Tibial nerve (tissue), 4 donors: Measurements from ENCODE around the gene GRIN2A. TPM values are rescaled to one million over a fixed set of nuclear protein-coding genes. Genes with fewer than 3 reads are reported as not detected.

Experiments used
- DNase-seq, 2 donors: peaks; one replicate each; pipeline ENCODE4 v3.0.0-alpha.2; 2019; ENCODE audit warnings: low spot score in 2 of 2
- H3K27ac ChIP-seq, 4 donors: fragments of 200-600 bp; sonication (generic) in 3 of 4; one replicate each; pipeline ENCODE4 v1.5.1; 2017 to 2019; ENCODE audit warnings: mild to moderate bottlenecking in 1 of 4
- H3K27me3 ChIP-seq, 2 donors: fragments of 200-600 bp; sonication (generic) in 1 of 2; one replicate each; pipeline versions ENCODE4 v1.5.1 to v1.6.0; 2017 to 2019
- H3K36me3 ChIP-seq, 3 donors: fragments of 200-600 bp; sonication (generic); one replicate each; pipeline ENCODE4 v1.5.1; 2018 to 2019
- H3K4me1 ChIP-seq, 4 donors: fragments of 200-600 bp; sonication (generic) in 3 of 4; one replicate each; pipeline ENCODE4 v1.5.1; 2017 to 2019
- H3K4me3 ChIP-seq, 4 donors: fragments of 200-600 bp; sonication (generic) in 3 of 4; one replicate each; pipeline ENCODE4 v1.5.1; 2017 to 2019; ENCODE audit warnings: mild to moderate bottlenecking in 1 of 4, moderate library complexity in 1 of 4
- H3K9me3 ChIP-seq, 4 donors: fragments of 200-600 bp; sonication (generic) in 3 of 4; one replicate each; pipeline ENCODE4 v1.5.1; 2017 to 2019
- EP300 ChIP-seq, 2 donors: sonication (generic); formaldehyde crosslinking; IDR thresholded peaks; one replicate each; pipeline ENCODE4 v1.6.1; 2017; ENCODE audit warnings: antibody characterized with exemption in 2 of 2, mild to moderate bottlenecking in 1 of 2
- POLR2A ChIP-seq, 2 donors: fragments of 450-650 bp; IDR thresholded peaks; one replicate each; pipeline ENCODE4 v1.6.1; 2017; ENCODE audit warnings: antibody characterized with exemption in 2 of 2, mild to moderate bottlenecking in 2 of 2, moderate library complexity in 2 of 2
- WGBS, 2 donors: methylation state at CpG; one replicate each; pipeline ENCODE4 v1.1.5; 2018; 5-methylcytosine and 5-hydroxymethylcytosine counted together
- total RNA-seq, 4 donors: library from RNA; depleted of rRNA; stranded (reverse); fragments of >200 nt; gene quantifications; one replicate each; pipeline ENCODE4 v1.1.0, GENCODE V29; 2016
- TF ChIP-seq, protein P1 (sequence below), 5 experiments: fragments of 200-600 bp in 3 of 5; fragments of 450-650 bp in 2 of 5; sonication (generic) in 3 of 5; IDR thresholded peaks; one replicate each; pipeline ENCODE4 v1.5.1; 2016 to 2019; ENCODE audit warnings: antibody characterized with exemption in 5 of 5, mild to moderate bottlenecking in 3 of 5, moderate library complexity in 2 of 5

GRIN2A gene
- total RNA-seq, 4 donors from 2014 or later: under 0.01 to 0.44 (median 0.39) TPM; not detected in 1

DNA sequence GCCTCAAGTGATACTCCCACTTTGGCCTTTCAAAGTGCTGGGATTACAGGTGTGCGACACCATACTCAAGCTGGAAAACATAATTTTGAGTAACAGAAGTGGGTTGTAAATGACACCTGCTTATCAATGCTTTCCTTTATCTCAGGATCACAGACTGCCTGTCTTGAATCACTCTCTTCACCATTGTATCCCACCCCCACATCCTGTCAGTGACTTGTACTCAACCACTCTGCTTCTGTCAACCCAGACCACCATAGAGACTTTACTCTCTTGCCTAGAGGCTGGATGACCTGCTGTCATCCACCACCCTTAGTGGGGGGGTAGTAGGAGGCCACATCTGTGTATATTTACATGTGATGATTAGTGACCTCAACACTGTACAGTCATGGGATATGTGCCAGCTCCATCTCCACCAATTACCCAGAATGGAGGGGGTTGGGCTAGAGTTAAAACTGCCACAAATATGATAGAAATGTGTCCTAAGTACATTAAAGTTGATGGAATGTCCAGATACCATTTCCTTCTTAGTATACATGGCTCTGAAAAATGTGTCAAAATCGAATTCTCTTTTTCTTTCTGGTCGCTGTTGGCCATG, 338.7 kb downstream of the GRIN2A start:
- Histone ChIP-seq H3K4me1 (no peaks in the 10 kb centered on the region), H3K4me3 (no peak overlapping the region), H3K9me3 (no peaks in the 10 kb centered on the region), H3K27ac (no peak overlapping the region), H3K27me3 (no peaks in the 10 kb centered on the region), H3K36me3 (no peaks in the 10 kb centered on the region)
- no peak for TF ChIP-seq POLR2A (IDR thresholded peaks at IDR 0.05)
- TF ChIP-seq, protein P1, sequence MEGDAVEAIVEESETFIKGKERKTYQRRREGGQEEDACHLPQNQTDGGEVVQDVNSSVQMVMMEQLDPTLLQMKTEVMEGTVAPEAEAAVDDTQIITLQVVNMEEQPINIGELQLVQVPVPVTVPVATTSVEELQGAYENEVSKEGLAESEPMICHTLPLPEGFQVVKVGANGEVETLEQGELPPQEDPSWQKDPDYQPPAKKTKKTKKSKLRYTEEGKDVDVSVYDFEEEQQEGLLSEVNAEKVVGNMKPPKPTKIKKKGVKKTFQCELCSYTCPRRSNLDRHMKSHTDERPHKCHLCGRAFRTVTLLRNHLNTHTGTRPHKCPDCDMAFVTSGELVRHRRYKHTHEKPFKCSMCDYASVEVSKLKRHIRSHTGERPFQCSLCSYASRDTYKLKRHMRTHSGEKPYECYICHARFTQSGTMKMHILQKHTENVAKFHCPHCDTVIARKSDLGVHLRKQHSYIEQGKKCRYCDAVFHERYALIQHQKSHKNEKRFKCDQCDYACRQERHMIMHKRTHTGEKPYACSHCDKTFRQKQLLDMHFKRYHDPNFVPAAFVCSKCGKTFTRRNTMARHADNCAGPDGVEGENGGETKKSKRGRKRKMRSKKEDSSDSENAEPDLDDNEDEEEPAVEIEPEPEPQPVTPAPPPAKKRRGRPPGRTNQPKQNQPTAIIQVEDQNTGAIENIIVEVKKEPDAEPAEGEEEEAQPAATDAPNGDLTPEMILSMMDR (IDR thresholded peaks at IDR 0.05): no peak
- no peak for TF ChIP-seq EP300 (IDR thresholded peaks at IDR 0.05)
- WGBS, 2 donors: 80 to 83% methylated on average over 3 of the region's 3 CpGs
- no peak for DNase-seq

DNA sequence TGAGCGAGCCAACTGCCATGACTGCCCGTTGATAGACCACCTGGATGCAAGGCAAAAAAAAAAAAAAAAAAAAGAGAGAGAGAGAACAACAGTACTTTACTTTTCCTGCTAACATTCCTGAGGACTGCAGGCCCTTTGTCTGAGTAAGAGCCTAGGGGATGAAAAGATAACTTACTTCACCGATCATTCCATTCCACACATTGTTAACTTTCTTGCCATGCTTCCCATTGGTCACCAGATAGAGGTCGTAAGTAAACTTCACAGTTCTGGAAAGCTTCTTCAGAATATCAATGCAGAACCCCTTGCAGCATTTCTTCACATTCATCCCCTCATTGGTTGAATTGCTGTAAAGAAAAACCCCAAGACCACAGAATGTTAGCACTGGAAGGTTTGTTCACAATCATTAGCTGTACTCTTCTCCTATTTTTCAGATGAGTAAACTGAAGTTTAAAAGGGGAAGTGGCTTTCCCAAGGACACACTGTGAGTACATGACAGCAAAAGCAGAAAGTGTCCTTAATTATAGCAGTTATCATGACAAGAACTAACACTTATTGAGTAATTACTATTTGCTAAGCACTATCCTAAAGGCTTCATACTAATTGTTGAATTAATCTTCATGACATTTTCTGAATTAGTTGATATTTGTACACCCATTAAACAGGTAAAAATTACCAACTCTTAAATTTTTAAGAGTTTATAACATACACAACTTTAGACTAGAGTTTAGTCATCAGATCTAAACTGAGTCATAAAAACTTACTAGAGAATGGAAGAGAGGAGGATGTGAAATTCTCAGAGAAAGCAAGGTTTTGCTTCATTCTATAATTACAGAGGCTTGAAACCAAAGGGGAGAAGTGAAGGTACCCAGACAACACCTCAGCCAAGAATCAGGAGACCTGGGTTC, 341.2 kb downstream of the GRIN2A start:
- H3K9me3 ChIP-seq: no peaks in the 10 kb centered on the region
- DNase-seq: no peak
- no peaks in the 10 kb centered on the region for H3K27me3 ChIP-seq
- H3K4me3 ChIP-seq: no peak overlapping the region
- H3K4me1 ChIP-seq: no peaks in the 10 kb centered on the region
- TF ChIP-seq EP300 (IDR thresholded peaks at IDR 0.05): no peak
- no peak for TF ChIP-seq POLR2A (IDR thresholded peaks at IDR 0.05)
- TF ChIP-seq, protein P1 (IDR thresholded peaks at IDR 0.05): no peak
- 69 to 70% methylated on average over 4 of the region's 4 CpGs for WGBS, 2 donors
- no peak overlapping the region for H3K27ac ChIP-seq
- no peaks in the 10 kb centered on the region for H3K36me3 ChIP-seq

DNA sequence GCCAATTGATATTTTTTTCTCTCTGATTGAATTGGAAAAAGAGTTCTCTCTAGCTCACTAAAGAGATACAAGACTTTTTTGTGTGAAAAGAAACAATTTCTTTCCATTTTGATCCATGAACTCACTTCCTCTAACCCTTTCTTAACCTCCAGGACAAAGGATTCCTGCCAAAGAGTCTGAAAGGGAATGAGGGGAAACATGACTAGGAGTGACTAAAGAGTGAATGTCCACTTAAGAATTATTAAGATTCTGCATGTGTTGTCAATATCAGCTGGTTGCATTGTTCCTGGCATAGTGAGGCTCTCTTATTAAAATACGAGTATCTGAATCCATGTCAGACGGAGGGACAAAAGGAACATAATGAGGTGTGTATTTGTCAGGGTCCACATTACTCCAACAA, 344.7 kb downstream of the GRIN2A start:
- no peaks in the 10 kb centered on the region for H3K36me3 ChIP-seq
- DNase-seq: no peak
- H3K9me3 ChIP-seq: no peaks in the 10 kb centered on the region
- no peaks in the 10 kb centered on the region for H3K27me3 ChIP-seq
- no peak overlapping the region for H3K4me3 ChIP-seq
- no peaks in the 10 kb centered on the region for H3K4me1 ChIP-seq
- TF ChIP-seq, protein P1 (IDR thresholded peaks at IDR 0.05): no peak
- TF ChIP-seq POLR2A (IDR thresholded peaks at IDR 0.05) (no peak), EP300 (IDR thresholded peaks at IDR 0.05) (no peak)
- 42 to 55% methylated on average over 2 of the region's 2 CpGs for whole genome bisulfite sequencing, 2 donors
- no peak overlapping the region for H3K27ac ChIP-seq

DNA sequence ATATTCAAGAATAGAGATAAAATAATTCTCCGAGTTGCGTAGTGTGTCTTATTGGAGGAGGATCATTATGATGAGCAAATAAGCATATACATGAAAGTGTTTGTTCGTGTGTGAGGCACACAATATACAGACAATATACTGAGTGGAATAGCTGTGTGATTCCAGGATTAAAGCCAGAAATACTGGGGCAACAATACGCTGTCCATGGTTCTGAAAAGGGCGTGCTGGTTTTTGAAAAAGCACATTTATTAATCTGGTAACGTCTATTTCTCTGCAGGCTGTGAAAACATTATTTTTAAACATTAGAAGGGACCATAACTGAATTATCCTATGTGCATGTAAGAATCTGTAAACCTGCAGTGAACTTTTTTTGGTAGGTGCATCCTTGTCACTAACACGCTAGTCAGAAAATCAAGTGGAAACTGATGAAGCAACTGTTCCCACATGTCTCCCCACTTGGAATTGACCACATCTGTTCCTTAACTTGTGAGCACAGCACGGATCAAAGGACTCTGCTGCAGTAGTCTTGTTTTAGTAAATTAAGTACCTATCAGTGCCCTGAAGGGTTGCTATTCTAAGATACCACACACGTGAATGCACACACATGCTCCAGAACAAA, 346.0 kb downstream of the GRIN2A start:
- Histone ChIP-seq H3K36me3 (no peaks in the 10 kb centered on the region), H3K27me3 (no peaks in the 10 kb centered on the region), H3K4me1 (no peaks in the 10 kb centered on the region), H3K4me3 (no peak overlapping the region), H3K27ac (no peak overlapping the region), H3K9me3 (no peaks in the 10 kb centered on the region)
- TF ChIP-seq EP300 (IDR thresholded peaks at IDR 0.05) (no peak), POLR2A (IDR thresholded peaks at IDR 0.05) (no peak)
- TF ChIP-seq, protein P1 (IDR thresholded peaks at IDR 0.05): no peak
- WGBS, 2 donors: 40 to 45% methylated on average over 9 of the region's 9 CpGs
- DNase-seq: no peak
